Cerebellar cortex (tissue), 1 donor: Measurements from ENCODE around the gene HSPB8.

Experiments used
- DNase-seq: peaks from one replicate; pipeline ENCODE4 v3.0.0-alpha.2; 2015; ENCODE audit warnings: low spot score

HSPB8 gene

DNA sequence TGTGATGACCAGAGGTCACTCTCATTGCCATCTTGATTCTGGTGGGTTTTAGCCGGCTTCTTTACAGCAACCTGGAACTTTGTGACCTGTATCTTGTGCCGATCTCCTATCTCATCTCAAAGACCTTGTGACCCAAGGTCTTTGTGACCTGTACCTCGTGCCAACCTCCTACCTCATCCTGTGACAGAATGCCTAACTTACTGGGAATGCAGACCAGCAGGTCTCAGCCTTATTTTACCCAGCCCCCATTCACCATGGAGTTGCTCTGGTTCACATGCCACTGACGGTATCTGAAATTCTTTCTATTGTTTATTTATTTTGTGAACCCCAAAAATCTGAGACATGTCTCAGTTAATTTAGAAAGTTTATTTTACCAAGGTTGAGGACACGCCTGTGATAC is 7.4 kb upstream of the HSPB8 start:
- DNase-seq: no peak

- no peak for DNase-seq
These were observed 6.9 kb upstream of the HSPB8 start for GRCh38 chr12:119171691-119172425.

- no peak for DNase-seq
These were observed 3.6 kb upstream of the HSPB8 start for GRCh38 chr12:119175081-119175480.

DNA sequence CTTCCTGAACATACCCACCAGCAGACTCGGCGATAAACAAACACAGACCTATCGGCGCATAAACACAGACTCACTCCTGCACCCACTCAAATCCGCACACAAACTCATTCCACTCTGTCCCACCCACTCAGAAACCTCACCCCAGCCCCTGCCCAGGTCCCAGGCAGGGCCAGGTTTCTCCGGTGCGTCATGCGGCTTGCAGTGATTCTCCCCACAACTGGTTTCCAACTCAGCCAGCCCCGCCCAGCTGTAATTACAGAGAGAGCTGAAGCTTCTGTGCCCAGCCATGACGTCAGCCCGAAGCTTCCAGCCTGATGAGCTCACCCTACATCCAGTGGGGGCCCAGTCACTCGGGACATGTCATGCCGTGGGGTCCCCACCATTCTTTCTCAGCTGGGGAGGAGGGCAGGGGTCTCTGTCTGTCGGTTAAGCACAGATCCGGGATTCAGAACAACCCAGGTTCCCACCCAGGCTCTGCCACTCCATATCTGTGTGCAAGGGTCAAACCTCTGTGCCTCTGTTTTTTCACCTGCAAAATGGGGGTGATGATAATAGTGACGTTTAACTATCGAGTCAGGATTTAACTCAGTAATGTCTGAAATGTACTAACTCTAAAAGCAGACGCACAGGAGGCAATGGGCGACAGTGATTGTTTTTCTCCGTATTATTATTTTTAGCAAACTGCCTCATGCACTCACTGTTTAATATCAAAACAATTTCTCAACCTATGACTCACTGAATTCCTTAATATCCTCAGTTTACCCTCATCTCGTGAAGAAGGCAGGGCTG is 2.3 kb upstream of the HSPB8 start:
- no peak for DNase-seq

DNA sequence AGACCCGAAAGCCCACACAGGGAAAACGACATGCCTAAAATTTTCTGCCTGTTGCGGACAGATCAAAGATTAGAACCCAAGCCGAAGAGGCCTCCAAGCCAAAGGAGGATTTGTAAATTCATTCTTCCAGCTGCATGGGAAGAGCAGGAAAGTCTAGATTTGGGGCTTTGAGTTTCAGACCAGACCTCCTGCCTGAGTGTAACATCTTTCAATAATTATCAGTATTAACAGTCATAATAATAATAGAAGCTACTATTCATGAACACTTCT is 1.7 kb upstream of the HSPB8 start:
- no peak for DNase-seq

DNA sequence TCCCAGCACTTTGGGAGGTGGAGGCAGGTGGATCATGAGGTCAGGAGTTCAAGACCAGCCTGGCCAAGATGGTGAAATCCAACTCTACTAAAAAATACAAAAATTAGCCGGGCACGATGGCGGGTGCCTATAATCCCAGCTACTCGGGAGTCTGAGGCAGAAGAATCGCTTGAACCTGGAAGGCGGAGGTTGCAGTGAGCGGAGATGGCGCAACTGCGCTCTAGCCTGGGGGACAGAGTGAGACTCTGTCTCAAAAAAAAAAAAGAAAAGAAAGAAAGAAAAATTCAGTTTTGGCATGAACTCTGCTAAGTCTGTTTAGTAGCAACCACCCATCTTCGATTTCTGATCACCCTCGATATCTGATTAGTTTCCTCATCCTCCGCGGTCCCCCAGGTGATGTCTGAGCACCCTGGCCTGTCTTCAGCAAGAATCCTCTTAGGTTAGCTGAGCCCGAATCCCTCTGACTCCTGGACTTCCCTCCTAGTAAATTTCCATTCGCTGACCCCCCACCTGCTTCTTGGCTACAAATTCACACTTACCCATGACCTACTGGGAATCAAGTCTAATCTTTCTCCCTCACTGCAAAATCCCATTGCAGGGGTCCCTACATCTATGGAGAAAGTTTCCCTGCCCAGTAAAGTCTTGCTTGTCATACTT is 879 bp upstream of the HSPB8 start:
- peak; percentile 29 for DNase-seq

DNA sequence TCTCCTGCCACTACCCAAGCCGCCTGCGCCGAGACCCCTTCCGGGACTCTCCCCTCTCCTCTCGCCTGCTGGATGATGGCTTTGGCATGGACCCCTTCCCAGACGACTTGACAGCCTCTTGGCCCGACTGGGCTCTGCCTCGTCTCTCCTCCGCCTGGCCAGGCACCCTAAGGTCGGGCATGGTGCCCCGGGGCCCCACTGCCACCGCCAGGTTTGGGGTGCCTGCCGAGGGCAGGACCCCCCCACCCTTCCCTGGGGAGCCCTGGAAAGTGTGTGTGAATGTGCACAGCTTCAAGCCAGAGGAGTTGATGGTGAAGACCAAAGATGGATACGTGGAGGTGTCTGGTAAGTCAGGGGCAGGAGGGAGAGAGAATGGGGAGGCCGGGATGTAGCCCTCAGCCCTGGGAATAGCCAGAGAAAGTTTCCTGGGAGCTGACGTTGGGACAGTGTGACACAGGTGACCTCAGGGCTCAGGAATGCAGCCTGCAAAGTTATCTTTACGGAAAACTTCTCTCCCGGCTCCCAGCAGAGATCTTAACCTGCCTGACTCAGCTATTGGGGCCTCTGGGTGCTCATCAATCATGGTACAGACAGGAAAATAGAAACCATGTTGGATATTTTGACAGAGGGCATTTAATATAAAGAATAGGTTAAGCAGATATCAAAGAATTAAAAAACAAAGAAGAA is 747 bp downstream of the HSPB8 start:
- DNase-seq: no peak

GRCh38 chr12:119180380-119181040 is 1.8 kb downstream of the HSPB8 start:
- DNase-seq: no peak

- DNase-seq: no peak
These were observed 2.5 kb downstream of the HSPB8 start for GRCh38 chr12:119181202-119181601.

DNA sequence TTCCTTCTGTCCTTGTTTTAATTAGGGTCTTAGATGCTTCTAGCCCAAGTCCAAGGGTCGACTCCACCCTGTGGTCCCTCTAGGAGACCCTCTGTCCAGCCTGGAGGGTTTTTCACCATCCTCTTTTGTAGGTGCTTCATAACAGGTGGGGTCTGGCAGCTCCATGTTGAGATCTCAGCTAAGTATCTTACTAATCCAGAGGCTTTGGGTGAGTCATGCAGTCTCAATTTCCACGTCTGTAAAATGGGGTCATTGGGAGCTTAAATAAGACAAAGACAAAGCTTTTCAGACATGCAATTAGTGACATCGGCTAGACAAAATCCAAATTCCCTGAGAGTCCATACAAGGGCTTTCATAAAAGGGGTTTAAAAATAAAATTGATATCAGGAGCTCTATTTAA is 3.2 kb downstream of the HSPB8 start:
- DNase-seq: no peak

- DNase-seq: no peak
These were observed 4.2 kb downstream of the HSPB8 start for GRCh38 chr12:119182701-119183493.

DNA sequence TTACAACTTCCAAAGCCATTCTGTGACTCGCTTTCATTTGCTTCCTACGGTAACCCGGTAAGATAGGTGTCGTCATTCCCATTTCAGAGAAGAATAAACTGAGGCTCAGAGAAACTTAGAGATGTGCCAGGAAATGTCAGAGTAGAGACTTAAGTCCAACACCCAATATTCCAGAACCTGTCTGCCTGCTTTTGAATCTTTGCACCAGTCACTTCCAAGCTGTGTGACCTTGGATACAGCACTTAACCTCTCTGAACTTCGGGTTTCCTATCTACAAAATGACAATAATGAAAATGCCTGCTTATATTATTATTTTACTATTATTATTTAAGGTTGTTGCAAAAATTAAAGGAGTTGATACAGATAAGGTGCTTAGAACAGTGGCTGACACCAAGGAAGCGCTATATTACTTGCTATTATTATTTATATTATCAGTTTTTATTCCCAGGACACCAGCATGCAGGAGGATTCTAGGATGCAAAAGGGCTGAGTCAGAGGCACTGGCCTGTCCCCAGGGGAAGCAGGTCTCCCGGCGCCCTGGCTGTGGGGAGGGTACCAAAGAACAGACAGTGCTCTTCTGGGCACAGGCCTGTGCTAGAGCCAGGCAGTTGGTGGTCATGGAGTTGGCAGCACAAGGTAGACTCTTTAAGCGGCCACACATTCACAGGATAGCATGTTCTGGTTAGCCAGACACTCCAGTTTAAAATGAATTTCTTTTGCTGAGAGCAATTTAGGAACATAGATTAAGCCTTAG is 5.4 kb downstream of the HSPB8 start:
- no peak for DNase-seq

DNA sequence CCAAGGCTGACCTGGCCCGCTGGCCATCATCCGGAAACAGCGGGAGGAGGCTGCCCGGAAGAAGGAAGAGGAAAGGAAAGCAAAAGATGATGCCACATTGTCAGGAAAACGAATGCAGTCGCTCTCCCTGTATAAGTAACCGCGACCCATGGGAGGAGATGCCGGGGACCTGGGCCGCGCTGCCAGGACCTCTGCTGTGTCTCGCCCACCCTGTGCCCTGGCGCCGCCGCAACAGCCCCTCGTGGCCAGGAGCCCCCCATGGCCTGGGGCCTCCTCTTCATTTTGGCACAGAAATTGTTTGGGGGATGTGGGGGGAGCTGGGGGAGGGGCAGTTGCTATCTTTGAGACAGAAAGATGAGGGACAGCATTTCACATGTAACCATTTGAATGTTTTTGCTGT is 16.5 kb downstream of the HSPB8 start:
- DNase-seq: no peak

DNA sequence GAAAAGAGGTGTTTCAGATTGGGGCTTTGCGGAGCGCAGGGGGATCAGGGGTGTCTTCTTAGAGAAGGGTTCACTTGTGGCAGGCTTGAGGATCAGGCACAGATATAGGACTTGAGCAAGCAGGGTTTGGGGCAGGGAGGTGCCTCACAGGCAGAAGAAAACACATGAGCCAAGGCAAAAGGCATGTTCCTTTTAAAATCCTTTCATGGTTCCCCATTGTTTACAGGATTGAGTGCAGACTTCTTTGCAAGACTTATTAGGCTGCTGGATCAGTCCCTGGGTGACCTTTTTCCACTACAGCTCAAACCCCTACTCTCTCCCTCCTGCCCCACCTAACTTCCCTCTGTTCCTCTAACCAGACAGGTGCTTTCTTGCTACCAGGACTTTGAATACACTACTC is 19.7 kb downstream of the HSPB8 start:
- no peak for DNase-seq

DNA sequence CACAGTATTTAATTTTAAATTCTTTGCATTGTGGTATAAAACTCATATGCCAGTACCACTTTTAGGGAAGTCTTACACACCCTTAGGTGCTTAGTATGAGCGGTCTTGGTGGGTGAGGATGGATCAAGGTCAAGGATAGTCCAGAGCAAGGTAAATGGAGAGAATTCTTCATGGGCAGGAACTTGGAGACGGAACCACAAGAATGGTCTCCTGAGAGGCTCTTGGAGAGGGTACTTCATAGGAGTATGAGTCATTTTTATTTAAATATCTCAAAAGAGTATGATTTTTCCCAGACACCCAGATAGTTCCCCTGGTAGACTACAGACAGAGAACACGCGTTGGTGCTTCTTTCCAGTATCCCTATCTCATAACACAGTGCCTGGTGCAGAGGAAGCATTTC is 21.9 kb downstream of the HSPB8 start:
- DNase-seq: no peak

DNA sequence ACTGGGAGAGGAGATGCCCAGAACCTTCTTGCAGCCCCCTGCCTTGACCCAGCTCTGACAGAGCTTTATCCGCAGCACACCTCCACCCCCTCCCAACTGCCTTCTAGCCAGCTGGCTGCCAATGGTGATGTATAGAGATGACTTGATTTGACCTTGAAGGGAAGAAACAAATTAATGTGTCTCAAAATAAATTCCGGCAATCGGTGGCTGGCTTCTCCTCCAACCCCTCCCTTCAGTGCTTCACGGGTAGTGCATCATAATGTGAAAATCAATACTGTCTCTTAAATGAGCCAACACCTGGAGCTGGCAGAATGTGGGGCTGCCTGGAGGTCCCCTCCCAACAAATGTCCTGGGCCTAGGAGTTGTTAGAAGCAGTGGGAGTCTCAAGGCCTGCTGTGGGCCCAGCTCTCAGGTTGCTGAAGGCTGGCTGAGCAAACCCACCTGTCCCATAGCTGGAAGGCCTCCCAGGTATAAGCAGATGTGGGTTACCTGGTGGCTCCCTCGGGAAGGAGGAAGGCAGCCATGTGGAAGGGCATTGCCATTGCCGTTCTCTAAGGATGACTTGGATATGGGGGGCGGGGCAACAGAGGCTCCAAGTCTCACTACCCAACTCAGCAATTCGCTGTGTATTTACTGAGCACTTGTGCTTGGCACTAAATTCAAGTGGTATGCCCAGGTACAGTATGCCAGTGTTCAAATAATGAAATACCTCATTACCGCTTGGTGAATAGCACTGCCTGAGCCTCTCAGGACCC is 23.2 kb downstream of the HSPB8 start:
- DNase-seq: no peak

DNA sequence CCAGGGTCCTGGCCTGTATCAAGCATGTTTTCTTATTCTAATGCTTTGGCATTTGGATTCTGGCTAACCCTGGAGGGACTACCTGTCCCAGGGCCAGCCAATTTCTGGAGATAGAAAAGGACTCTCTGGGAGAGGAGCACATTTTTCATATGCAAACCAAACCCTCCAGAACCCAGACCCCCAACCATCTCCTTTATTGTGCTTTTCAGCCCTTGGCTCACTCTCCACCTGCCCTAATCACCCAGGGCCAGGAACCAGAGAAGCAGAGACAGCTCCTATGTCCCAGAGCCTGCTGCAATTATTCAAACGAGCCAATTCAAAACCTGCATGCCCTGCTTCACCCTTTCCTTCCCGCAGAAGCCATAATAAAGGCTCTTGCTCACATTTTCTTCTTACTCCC is 23.8 kb downstream of the HSPB8 start:
- no peak for DNase-seq

GRCh38 chr12:119204131-119204530 is 25.4 kb downstream of the HSPB8 start:
- DNase-seq: no peak

DNA sequence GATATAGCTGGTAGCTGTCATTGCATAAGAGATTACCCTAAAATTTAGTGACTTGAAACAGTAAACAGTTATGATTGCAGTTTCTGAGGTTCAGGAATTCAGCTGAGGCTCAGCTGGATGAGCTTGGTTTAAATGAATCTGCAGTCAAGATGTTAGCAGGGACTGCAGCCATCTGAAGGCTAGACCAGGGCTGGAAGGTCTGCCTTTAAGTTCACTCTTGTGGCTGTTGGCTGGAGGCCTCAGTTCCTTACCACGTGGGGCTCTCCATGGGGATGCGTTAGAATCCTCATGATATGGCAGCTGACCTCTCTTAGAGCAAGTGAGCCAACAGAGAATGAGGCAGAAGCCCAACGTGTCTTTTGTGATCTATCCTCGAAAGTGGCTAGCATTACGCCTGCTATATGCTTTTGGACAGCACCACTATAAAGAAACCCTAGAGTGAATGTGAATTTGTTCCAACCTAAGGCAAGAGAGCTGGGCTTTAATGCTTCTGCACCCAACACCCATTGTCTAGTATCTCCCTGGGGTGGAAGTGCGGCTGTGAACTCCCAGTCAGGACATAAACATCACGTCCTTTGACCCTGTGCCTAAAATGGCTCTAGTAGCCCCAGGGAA is 26.0 kb downstream of the HSPB8 start:
- no peak for DNase-seq
